HUES48 (cell line): ENCODE measurements around the gene DYRK1A.

ENCODE experiments used
- H3K27ac ChIP-seq: one replicate; pipeline ENCODE4 v1.7.0; 2013; ENCODE audit warnings: low read depth, low read length, inconsistent platforms
- H3K27me3 ChIP-seq: 2 replicates; pipeline ENCODE4 v1.6.1; 2013; ENCODE audit warnings: mild to moderate bottlenecking, low read length; ENCODE audit not compliant: control insufficient read depth, insufficient read depth
- H3K36me3 ChIP-seq: 2 replicates; pipeline ENCODE4 v1.6.1; 2013; ENCODE audit warnings: low read length; ENCODE audit not compliant: control insufficient read depth, insufficient read depth
- H3K4me1 ChIP-seq: 2 replicates; pipeline ENCODE4 v1.6.1; 2013; ENCODE audit warnings: mild to moderate bottlenecking, low read length; ENCODE audit not compliant: control insufficient read depth, insufficient read depth
- H3K4me3 ChIP-seq: 2 replicates; pipeline ENCODE4 v1.5.1; 2013; ENCODE audit warnings: mild to moderate bottlenecking, low read depth, low read length
- H3K9ac ChIP-seq: 2 replicates; pipeline ENCODE4 v1.6.1; 2013; ENCODE audit warnings: mild to moderate bottlenecking, low read depth, low read length, moderate library complexity
- H3K9me3 ChIP-seq: 2 replicates; pipeline ENCODE4 v1.6.1; 2013; ENCODE audit warnings: low read length; ENCODE audit not compliant: control insufficient read depth, insufficient read depth

Gene DYRK1A

DNA sequence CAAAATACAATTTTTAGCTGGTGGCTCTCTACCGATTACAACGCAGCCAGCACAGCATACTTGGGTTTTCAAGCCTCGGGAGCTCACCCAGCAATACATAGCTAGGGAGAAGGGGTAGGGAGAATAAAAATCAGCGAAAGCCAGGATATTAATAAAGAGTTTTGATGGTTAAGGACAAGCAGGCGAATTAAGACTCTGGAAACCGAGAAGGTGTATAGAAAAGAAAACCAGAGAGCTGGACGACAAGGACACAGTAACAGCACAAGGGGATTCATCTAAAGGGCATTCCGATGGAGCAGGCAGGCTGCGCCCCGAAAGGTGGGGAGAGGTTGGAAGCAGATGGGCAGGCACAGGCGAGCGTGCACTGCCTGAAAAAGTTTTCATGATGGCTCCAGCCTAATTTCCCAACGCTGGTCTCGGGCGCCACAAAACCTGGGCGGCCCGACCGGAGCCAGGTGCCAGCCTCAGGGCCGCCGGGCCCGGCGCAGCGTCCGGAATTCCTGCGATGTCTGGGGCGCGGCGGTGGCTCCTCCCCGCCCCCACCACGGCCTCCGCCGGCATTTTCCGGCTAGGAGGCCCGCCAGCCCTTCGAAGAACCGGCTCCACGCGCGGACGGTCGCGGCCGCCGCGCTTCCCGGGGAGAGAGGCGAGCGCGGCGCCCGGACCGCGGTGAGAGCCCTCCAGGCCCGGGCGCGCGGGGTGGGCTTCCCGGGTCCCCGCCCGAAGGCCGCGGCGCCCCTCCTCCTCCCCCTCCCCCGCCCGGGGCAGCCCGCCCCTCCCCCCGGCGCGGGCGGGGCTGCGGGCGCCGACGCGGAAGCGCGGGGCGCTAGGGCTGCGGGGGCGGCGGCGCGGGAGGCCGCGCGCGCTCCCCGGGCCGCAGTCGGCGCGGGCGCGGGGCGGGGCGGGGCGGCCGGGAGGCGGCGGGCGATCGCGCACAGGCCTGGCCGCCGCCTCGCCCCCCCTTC, 774 bp upstream of the DYRK1A start:
- peak overlapping the region; percentile 100 for H3K27ac ChIP-seq
- H3K36me3 ChIP-seq = no peaks in the 10 kb centered on the region
- H3K9me3 ChIP-seq = no peaks in the 10 kb centered on the region
- no peaks in the 10 kb centered on the region for H3K27me3 ChIP-seq
- peak overlapping the region; percentile 94 for H3K4me3 ChIP-seq
- peaks cover 31% of the 10 kb centered on the region for H3K4me1 ChIP-seq
- H3K9ac ChIP-seq = peak overlapping the region; percentile 94

DNA sequence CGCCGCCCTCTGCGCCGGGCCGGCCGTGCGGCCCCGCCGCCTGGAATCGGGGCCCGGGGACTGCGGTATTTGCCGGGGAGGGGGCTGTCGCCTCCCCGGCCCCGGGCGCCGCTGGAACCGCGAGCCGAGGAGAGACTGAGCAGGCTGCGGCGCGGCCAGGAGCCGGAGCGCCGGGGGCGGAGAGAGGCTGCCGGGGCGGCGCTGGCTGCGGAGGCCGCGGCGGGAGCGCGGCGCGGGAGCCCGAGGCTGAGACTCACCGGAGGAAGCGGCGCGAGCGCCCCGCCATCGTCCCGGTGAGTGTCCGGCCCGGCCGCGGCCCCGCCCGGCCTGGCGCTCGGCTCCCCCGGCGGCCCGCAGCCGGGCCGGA, 746 bp downstream of the DYRK1A start:
- no peaks in the 10 kb centered on the region for H3K27me3 ChIP-seq
- no peaks in the 10 kb centered on the region for H3K9me3 ChIP-seq
- peaks cover 35% of the 10 kb centered on the region for H3K4me1 ChIP-seq
- H3K4me3 ChIP-seq = peak overlapping the region; percentile 68; the same call in 1 of the 2 replicates
- H3K27ac ChIP-seq = peak overlapping the region; percentile 100
- peak overlapping the region; percentile 95 for H3K9ac ChIP-seq
- no peaks in the 10 kb centered on the region for H3K36me3 ChIP-seq

DNA sequence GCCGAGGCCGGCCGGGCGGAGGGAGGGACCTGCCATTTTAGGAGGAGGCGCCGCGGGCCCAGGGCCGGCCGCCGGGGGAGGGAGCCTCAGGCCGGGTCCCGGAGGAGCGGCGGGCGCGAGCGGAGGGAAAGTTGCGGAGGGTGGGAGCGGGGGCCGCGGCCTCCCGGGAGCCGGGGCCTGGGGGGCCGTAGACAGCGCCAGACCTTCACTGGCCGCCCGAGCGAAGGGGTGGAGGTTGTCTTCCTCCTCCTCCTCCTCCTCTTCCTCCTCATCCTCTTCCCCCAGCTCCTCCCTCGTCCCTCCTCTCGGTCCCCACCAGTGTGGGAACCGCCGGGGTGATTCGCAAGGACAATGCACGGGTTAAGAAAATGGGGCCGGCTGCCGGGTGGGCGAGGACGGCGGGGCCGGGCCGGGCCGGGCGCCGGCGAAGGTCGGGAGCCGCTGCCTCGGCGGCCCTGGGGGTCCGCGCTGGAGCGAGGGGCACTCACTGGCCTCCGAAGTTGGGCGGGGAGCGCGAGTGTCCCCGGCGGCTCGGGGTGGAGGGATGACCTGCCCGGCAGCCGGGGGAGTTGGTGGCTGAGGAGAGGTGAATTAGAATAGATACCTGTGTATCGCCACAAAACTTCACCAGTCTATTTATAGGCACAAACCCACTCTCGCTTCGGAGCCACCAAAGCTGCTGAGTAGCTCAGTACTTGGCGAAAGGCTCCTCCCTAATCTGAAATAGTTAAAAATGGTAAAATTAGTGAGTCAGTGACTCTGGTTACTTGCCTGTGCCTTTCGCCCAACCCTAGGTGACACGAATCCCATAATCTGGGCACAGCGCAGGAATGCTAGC, 1.3 kb downstream of the DYRK1A start:
- Histone ChIP-seq H3K9me3 (no peaks in the 10 kb centered on the region), H3K36me3 (no peaks in the 10 kb centered on the region), H3K9ac (peak overlapping the region; percentile 95), H3K4me3 (peak overlapping the region; percentile 68), H3K4me1 (peaks cover 35% of the 10 kb centered on the region), H3K27me3 (no peaks in the 10 kb centered on the region), H3K27ac (peak overlapping the region; percentile 100)

DNA sequence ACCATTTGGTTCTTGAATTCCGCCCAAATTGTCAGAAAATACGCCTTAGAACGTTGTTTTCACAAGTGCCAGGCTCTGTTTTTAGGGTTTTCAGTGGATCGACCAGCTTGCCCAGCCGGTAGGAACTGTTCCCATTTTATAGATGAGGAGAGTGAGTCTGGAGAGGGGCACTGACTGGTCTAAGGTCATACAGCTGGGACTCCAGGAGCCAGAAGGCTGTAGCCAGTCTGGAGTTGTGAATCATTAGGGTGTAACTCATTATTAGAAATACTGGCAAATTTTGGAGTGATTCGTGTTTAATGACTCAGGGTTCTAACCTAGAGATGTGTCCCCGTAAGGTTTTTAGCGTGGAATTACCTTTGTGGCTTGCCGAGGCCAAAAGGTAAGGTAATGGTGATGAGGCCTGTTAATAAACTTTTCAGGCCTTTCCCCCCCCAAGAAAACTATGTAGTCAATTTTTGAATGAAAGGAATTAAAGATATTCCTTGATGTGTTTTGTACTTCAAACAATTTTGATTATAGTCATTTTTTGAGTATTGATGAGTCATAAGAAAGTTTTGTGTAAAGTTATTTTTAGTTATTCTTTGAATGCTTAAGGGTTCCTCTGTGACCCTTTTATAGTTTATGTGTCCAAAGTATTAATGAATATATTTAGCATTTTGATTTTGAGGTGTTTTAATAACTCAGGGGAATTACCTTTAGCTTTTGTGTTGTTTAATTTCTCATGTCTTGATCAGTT, 2.1 kb downstream of the DYRK1A start:
- Histone ChIP-seq H3K27ac (peak overlapping the region; percentile 100), H3K9ac (peak overlapping the region; percentile 95), H3K4me1 (peaks cover 41% of the 10 kb centered on the region), H3K4me3 (peak overlapping the region; percentile 68), H3K27me3 (no peaks in the 10 kb centered on the region), H3K9me3 (no peaks in the 10 kb centered on the region), H3K36me3 (no peaks in the 10 kb centered on the region)

DNA sequence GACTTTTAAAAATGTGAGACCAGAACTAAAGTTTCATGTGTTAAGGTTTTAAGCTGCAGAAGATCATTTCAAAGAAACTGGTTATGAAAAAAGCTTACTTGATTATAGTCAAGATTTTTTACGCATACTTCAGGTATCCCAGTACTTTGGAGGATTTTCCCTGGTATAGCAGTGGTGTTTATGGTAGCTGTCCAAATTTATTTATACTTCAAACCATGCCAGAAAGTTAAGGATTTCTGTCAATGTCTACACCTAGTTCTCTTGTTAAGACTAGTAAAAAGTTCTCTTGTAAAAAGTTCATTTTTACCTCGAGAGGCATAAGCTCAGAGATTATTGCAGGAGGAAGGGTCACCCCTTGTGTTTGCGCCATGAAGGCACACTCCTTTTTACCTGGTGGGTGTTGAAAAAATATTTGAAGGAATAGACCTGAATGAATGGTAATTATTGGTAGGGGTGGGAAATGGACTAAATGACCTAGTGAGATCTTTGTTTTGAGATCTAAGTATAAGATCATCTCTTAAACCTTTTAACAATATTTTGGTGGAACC, 2.8 kb downstream of the DYRK1A start:
- Histone ChIP-seq H3K4me1 (peaks cover 41% of the 10 kb centered on the region), H3K4me3 (peak overlapping the region; percentile 68), H3K36me3 (no peaks in the 10 kb centered on the region), H3K27ac (no peak overlapping the region), H3K27me3 (no peaks in the 10 kb centered on the region), H3K9me3 (no peaks in the 10 kb centered on the region), H3K9ac (0 out of 2 replicates have a peak overlapping the region, but pooled peaks have one; percentile 6)

DNA sequence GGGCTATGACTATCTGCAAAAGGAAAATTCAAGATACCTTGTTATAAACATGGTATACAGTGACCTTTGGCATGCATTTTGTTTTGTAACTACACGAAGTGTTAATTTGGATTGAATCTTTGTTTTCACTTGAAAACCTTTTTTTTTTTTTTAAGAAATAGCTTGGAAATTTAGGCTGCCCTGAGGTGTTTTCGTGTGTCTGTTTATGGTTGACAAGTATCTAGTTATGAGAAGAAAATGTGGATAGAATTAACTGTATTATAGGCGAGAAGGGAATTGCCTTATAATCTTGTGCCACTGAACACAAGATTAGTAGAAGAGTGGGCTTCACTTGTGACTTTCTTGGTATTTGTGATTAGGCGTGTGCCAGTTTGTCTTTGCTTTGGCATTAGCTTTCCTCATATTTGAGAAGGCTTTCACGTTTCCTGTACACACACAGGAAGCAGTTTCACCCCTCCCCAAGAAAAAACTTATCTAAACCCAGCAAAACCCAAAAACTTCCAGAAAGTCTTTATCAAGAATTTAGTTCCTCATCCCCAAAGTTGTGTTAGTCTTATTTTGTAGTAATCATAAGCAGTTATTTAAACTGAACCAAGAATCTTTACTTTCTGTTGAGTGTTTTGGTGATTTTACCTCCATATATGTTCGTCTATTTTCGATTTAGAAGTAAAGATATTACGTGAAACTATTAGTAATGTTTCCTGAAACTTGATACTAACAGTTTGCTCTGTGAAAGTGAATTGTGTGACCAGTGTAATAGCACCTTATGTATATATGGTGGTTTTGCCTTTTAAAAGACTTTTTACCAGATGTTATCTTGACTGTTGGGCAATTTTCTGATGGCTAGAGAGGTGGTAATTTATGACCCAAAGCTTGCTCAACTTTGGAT, 3.8 kb downstream of the DYRK1A start:
- Histone ChIP-seq H3K4me1 (peaks cover 40% of the 10 kb centered on the region), H3K27ac (no peak overlapping the region), H3K4me3 (peak overlapping the region; percentile 68), H3K36me3 (no peaks in the 10 kb centered on the region), H3K9me3 (no peaks in the 10 kb centered on the region), H3K9ac (0 out of 2 replicates have a peak overlapping the region, but pooled peaks have one; percentile 3), H3K27me3 (no peaks in the 10 kb centered on the region)

DNA sequence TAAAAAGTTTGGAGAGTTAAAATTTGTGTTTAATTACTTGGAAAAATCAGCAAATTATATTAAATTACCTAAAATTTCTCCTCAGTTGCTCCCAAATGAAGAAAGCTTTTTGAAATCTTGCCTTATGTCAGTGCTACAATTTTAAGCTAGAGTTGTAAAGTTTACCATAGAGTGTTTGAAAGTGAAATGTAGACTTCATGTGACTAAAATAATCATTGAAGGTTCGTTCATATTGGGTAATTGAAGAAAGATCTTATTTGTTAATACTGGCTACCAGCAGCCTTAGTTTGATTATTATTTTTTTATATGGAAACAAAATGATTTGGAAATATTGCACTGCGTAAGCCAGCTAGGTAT, 4.4 kb downstream of the DYRK1A start:
- Histone ChIP-seq H3K27ac (no peak overlapping the region), H3K4me3 (no peak overlapping the region), H3K36me3 (no peaks in the 10 kb centered on the region), H3K27me3 (no peaks in the 10 kb centered on the region), H3K9me3 (no peaks in the 10 kb centered on the region), H3K4me1 (peaks cover 38% of the 10 kb centered on the region), H3K9ac (no peak overlapping the region)

DNA sequence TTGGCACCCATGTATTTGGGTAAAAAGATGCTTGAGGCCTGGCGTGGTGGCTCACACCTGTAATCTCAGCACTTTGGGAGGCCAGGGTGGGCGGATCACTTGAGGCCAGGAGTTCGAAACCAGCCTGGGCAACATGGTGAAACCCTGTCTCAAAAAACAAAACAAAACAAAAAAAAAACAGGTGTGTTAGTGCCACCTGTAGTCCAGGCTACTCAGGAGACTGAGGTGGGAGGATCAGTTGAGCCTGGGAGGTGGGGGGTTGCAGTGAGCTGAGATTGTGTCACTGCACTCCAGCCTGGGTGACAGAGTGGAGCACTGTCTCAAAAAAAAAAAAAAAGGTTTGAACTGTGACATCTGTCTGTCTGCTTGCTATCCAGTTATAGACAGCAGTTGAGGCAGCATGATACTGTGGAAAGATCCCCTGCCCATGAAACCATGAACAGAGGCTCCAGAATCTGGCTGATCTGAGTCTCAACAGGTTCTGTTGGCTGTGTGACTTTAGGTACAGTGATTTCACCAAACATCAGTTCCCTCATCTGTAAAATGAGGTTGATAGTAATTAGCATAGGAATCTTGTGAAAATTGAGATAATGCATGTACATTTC, 5.7 kb downstream of the DYRK1A start:
- Histone ChIP-seq H3K4me1 (peaks cover 38% of the 10 kb centered on the region), H3K27ac (no peak overlapping the region), H3K9ac (no peak overlapping the region), H3K4me3 (no peak overlapping the region), H3K9me3 (no peaks in the 10 kb centered on the region), H3K36me3 (no peaks in the 10 kb centered on the region), H3K27me3 (no peaks in the 10 kb centered on the region)

DNA sequence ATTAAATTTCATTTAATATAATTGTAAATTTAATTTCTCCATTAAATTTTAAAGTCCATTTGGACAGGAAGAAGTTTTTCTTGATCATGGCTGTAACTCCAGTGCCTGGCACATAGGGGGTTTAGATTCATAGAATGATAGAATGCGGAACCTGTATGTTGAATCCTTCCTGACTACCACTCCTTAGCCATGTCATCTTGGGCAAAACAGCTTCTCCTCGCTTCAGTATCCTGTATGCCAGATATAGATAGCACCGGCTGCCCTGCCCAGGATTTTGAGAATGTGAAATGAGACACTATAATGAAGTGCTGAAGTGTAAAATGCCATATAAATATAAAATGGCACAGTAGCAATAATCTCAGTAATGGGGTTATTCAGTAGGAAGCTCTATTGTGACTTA, 6.4 kb downstream of the DYRK1A start:
- H3K9me3 ChIP-seq = no peaks in the 10 kb centered on the region
- no peaks in the 10 kb centered on the region for H3K36me3 ChIP-seq
- no peak overlapping the region for H3K9ac ChIP-seq
- H3K27ac ChIP-seq = no peak overlapping the region
- peaks cover 38% of the 10 kb centered on the region for H3K4me1 ChIP-seq
- no peaks in the 10 kb centered on the region for H3K27me3 ChIP-seq
- H3K4me3 ChIP-seq = no peak overlapping the region
